Right lobe of liver (tissue), 4 donors: ENCODE data around the gene SPRR4.

Experiments
- CTCF ChIP-seq, 4 donors: fragments of 200-600 bp in 3 of 4; fragments of 450-650 bp in 1 of 4; IDR thresholded peaks; one replicate each; pipeline versions ENCODE4 v1.5.1 to v1.8.0; 2016 to 2022; ENCODE audit warnings: antibody characterized with exemption in 4 of 4, mild to moderate bottlenecking in 2 of 4
- POLR2A ChIP-seq: fragments of 450-650 bp; IDR thresholded peaks from one replicate; pipeline ENCODE4 v1.6.1; 2017; ENCODE audit warnings: antibody characterized with exemption, mild to moderate bottlenecking
- donor health status: DM: no; HTN: no; CAD: no.
- donor health status: DM: no; HTN: no; CAD: no.
- donor health status: DM: no; HTN: yes; CAD: no.

GRCh38 chr1:152941037-152941711, 29.3 kb upstream of the SPRR4 start:
- TF ChIP-seq POLR2A, result no peak
- no peak for TF ChIP-seq CTCF (IDR thresholded peaks at IDR 0.05)
